Fibroblast of mammary gland (primary cell): ENCODE data around the gene HS2ST1.
"Not testable (repeated sequence)": the region's sequence is repeated elsewhere in the genome, so short reads cannot be mapped to it uniquely, and the experiment has no call there.

Experiments
- DNase-seq: peaks from one replicate; pipeline ENCODE4 v3.0.0-alpha.2; 2010; ENCODE audit warnings: low read depth
- H3K4me3 ChIP-seq: 2 replicates; pipeline ENCODE4 v1.5.1; 2011; ENCODE audit warnings: low read depth, mild to moderate bottlenecking, low read length, moderate library complexity; ENCODE audit not compliant: control insufficient read depth
- TF ChIP-seq, protein P1 (sequence below): conservative IDR thresholded peaks from 2 replicates; pipeline ENCODE4 v1.5.1; 2011; ENCODE audit warnings: low read depth, low read length, inconsistent platforms; ENCODE audit not compliant: control insufficient read depth, insufficient read depth

Gene HS2ST1

DNA sequence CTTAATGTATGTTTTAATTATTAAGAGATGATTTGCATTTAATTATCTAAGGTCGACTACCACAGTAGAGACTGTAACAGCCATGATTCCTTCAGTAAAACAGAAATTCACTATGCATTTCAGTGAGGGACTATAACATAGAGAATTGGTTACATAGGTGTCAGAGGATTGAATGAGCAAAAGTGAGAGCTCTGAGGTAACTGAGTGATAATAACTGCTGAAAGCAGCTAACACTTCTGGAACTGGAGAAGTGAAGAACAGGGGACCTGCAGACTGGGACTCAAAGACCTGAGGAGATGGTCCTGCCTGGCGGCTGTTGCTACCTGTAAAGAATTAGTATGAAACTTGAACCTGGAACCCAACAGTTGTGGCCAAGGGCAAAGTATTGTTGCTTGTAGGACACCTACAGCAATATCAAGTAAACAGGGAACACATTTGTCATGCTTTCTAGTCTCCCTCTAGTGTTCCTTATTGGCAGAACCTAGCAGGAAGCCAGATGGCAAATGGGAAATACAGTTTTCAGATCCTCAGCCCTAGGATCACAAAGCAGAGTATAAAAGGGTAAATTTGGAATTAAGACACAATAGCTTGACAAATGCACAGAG, 110.6 kb downstream of the HS2ST1 start:
- peak; percentile 50 for DNase-seq
- TF ChIP-seq, protein P1, sequence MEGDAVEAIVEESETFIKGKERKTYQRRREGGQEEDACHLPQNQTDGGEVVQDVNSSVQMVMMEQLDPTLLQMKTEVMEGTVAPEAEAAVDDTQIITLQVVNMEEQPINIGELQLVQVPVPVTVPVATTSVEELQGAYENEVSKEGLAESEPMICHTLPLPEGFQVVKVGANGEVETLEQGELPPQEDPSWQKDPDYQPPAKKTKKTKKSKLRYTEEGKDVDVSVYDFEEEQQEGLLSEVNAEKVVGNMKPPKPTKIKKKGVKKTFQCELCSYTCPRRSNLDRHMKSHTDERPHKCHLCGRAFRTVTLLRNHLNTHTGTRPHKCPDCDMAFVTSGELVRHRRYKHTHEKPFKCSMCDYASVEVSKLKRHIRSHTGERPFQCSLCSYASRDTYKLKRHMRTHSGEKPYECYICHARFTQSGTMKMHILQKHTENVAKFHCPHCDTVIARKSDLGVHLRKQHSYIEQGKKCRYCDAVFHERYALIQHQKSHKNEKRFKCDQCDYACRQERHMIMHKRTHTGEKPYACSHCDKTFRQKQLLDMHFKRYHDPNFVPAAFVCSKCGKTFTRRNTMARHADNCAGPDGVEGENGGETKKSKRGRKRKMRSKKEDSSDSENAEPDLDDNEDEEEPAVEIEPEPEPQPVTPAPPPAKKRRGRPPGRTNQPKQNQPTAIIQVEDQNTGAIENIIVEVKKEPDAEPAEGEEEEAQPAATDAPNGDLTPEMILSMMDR = peak; percentile 71
- no peak overlapping the region for H3K4me3 ChIP-seq

DNA sequence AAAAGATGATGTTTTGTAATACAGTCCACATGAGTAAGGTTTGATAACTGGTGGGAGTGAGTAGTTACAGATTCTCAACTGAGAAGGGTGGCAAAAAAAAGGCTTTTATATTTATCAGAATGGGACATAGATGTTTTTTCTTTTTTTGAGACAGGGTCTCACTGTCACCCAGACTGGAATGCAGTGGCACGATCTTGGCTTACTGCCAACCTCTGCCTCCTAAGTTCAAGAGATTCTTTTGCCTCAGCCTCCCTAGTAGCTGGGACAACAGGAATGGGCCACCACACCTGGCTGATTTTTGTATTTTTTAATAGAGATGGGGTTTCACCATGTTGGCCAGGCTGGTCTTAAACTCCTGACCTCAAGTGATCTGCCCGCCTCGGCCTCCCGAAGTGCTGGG, 113.1 kb downstream of the HS2ST1 start:
- DNase-seq, H3K4me3 ChIP-seq: not testable (repeated sequence)

DNA sequence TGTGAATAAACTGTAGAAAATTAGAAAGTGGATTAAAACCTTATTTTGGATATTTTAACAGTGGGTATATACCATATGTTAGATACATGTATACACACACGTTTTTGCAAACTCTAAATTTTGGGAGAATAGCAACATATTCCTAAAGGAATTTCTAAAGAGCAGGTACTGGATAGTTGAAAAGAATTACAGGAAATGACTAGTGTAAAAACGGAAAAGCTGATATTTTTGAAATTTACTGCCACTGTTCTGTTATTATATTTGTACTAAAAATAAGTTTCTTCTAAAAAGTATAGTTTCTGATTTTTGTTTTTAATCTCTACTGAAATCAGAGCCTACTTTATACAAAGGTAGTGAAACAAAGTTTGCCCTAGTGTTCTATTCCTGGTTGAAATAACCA, 114.1 kb downstream of the HS2ST1 start:
- no peak overlapping the region for H3K4me3 ChIP-seq
- TF ChIP-seq, protein P1 = no peak
- DNase-seq = no peak

- TF ChIP-seq, protein P1 = no peak
- DNase-seq = no peak
- no peak overlapping the region for H3K4me3 ChIP-seq
Observed at GRCh38 chr1:87030740-87031690, 116.6 kb downstream of the HS2ST1 start.

DNA sequence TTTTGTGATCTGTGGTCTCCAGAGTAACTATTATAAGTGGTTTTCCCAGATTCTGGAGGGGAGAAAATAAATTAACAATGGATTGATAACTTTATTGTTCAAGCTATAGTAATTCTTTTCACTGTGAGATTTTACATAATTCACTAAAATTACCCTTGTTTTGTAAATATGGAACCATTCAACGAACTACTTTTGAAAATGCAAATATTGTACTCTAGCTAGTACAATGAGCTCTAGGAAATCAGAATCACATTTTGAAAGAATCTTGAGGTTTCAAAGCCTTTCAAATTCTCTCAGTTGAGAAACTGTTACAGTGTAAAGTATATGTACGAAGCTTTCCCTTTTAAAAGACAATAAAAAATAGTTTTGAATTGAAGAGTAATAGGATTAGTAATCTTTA, 119.9 kb downstream of the HS2ST1 start:
- DNase-seq = no peak
- TF ChIP-seq, protein P1 = no peak
- H3K4me3 ChIP-seq = no peak overlapping the region

- TF ChIP-seq, protein P1 = no peak
- DNase-seq = no peak
- H3K4me3 ChIP-seq = no peak overlapping the region
Observed at GRCh38 chr1:87039096-87039495, 124.7 kb downstream of the HS2ST1 start.

DNA sequence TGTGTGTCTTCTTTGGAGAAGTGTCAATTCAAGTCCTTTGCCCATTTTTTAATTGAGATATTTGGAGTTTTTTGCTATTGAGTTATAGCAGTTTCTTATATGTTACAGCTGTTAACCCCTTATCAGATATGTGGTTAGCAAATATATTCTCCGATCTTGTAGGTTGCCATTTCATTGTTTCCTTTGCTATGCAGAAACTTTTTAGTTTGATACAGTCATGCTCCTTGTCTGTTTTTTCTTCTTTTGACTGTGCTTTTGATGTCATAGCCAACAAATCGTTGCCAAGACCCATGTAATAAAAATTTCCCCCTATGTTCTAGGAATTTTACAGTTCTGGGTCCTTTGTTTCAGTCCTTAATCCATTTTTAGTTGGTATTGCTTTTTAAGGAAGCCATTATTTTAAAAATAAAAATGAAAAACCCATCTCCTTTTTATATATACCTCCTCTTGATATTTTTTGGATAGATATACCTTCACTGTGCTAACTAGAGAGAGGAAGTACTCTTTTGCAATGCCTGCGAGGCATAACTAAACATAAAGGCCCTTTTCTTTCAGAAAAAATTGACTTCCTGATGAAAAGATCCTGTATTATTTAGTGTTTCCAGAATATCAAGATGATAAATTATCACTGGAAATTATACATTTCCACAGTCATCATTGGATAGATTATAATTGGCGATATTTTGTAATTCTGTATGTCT, 127.8 kb downstream of the HS2ST1 start:
- no peak for DNase-seq
- H3K4me3 ChIP-seq = no peak overlapping the region

More for the DNA sequence above, 127.8 kb downstream of the HS2ST1 start:
- TF ChIP-seq, protein P1 = no peak
